ENCODE measurements around the gene ATRIP.
"Not testable (repeated sequence)": the region's sequence is repeated elsewhere in the genome, so short reads cannot be mapped to it uniquely, and the experiment has no call there.

ATRIP gene

GRCh38 chr3:48445277-48445882 lies 1.2 kb upstream of the ATRIP start:
- H3K27ac ChIP-seq: peak overlapping the region; percentile 83
- TF ChIP-seq ZFX (IDR thresholded peaks at IDR 0.05; ENCODE audit: borderline replicate concordance) (no peak), CTCF (IDR thresholded peaks at IDR 0.05) (no peak)

- TF ChIP-seq ZFX (IDR thresholded peaks at IDR 0.05; ENCODE audit: borderline replicate concordance): no peak
- TF ChIP-seq CTCF (IDR thresholded peaks at IDR 0.05): no peak
- peak overlapping the region; percentile 83 for H3K27ac ChIP-seq
Observed at GRCh38 chr3:48446043-48446424, 503 bp upstream of the ATRIP start.

GRCh38 chr3:48451270-48451669 lies 4.7 kb downstream of the ATRIP start:
- TF ChIP-seq CTCF (IDR thresholded peaks at IDR 0.05): no peak
- no peak for TF ChIP-seq ZFX (IDR thresholded peaks at IDR 0.05; ENCODE audit: borderline replicate concordance)
- H3K27ac ChIP-seq: no peak overlapping the region

- H3K27ac ChIP-seq: no peak overlapping the region
- TF ChIP-seq ZFX (IDR thresholded peaks at IDR 0.05; ENCODE audit: borderline replicate concordance): no peak
- no peak for TF ChIP-seq CTCF (IDR thresholded peaks at IDR 0.05)
Observed at GRCh38 chr3:48456456-48456855, 9.9 kb downstream of the ATRIP start.

- H3K27ac ChIP-seq: no peak overlapping the region
Observed at GRCh38 chr3:48459331-48459730, 12.8 kb downstream of the ATRIP start.

GRCh38 chr3:48459773-48460516 lies 13.4 kb downstream of the ATRIP start:
- TF ChIP-seq ZFX (IDR thresholded peaks at IDR 0.05; ENCODE audit: borderline replicate concordance) (no peak), CTCF (IDR thresholded peaks at IDR 0.05) (no peak)
- H3K27ac ChIP-seq: no peak overlapping the region

More at GRCh38 chr3:48459331-48459730, 12.8 kb downstream of the ATRIP start:
- TF ChIP-seq ZFX (IDR thresholded peaks at IDR 0.05; ENCODE audit: borderline replicate concordance): no peak
- TF ChIP-seq CTCF (IDR thresholded peaks at IDR 0.05): no peak

- no peak for TF ChIP-seq CTCF (IDR thresholded peaks at IDR 0.05)
- TF ChIP-seq ZFX (IDR thresholded peaks at IDR 0.05; ENCODE audit: borderline replicate concordance): no peak
- H3K27ac ChIP-seq: no peak overlapping the region
Observed at GRCh38 chr3:48460517-48460902, 14.0 kb downstream of the ATRIP start.

- H3K27ac ChIP-seq: not testable (repeated sequence)
Observed at GRCh38 chr3:48461767-48462166, 15.2 kb downstream of the ATRIP start.

All from 22Rv1 (cell line).